Effector memory CD8-positive, alpha-beta T cell (primary cell): ENCODE data around the gene SARNP.

Experiments used
- ATAC-seq: fragments of 150-1000 bp; cut with Tn5 transposase; replicated peaks from 2 replicates; pipeline ENCODE4 v1.10.0; 2021; ENCODE audit warnings: mild to moderate bottlenecking, moderate library complexity
- DNase-seq, 3 experiments: peaks; one replicate each; pipeline ENCODE4 v3.0.0; 2021
- H3K27ac Mint-ChIP-seq, 2 donors: one replicate each; pipeline ENCODE4 v1.8.0; 2022; ENCODE audit warnings: mild to moderate bottlenecking in 2 of 2, mixed read lengths in 2 of 2, moderate library complexity in 2 of 2
- H3K27me3 Mint-ChIP-seq, 2 donors: one replicate each; pipeline ENCODE4 v1.8.0; 2022; ENCODE audit warnings: mixed read lengths in 2 of 2
- H3K36me3 Mint-ChIP-seq: one replicate; pipeline ENCODE4 v1.8.0; 2022; ENCODE audit warnings: mild to moderate bottlenecking, moderate library complexity, mixed read lengths; ENCODE audit not compliant: insufficient read depth
- H3K4me1 Mint-ChIP-seq, 2 donors: one replicate each; pipeline ENCODE4 v1.8.0; 2022; ENCODE audit warnings: low read depth in 2 of 2, mixed read lengths in 2 of 2
- H3K4me3 Mint-ChIP-seq, 2 donors: one replicate each; pipeline ENCODE4 v1.8.0; 2022; ENCODE audit warnings: mild to moderate bottlenecking in 2 of 2, mixed read lengths in 2 of 2, moderate library complexity in 2 of 2
- H3K9me3 Mint-ChIP-seq, 2 donors: one replicate each; pipeline ENCODE4 v1.8.0; 2022; ENCODE audit warnings: mixed read lengths in 2 of 2

The SARNP gene

GRCh38 chr12:55728186-55728938 is 89.2 kb downstream of the SARNP start:
- Mint-ChIP-seq H3K36me3 (peaks cover 26% of the 10 kb centered on the region), H3K9me3 (no peaks in the 10 kb centered on the region), H3K4me1 (peaks cover 39 to 45% of the 10 kb centered on the region in 2 donors), H3K27me3 (no peaks in the 10 kb centered on the region), H3K4me3 (peak overlapping the region; percentile 88 to 90), H3K27ac (peak overlapping the region in 1 of 2 donors; percentile 84)
- ATAC-seq (peak; percentile 1), DNase-seq (no peak)

GRCh38 chr12:55727643-55728185 is 89.8 kb downstream of the SARNP start:
- Mint-ChIP-seq H3K4me3 (peak overlapping the region; percentile 88 to 90), H3K9me3 (no peaks in the 10 kb centered on the region), H3K27ac (peak overlapping the region; percentile 84 to 96), H3K36me3 (peaks cover 26% of the 10 kb centered on the region), H3K4me1 (peaks cover 39 to 45% of the 10 kb centered on the region in 2 donors), H3K27me3 (no peaks in the 10 kb centered on the region)
- ATAC-seq = no peak
- DNase-seq = no peak

GRCh38 chr12:55726971-55727370 is 90.6 kb downstream of the SARNP start:
- peaks cover 36 to 41% of the 10 kb centered on the region in 2 donors for H3K4me1 Mint-ChIP-seq
- peak overlapping the region; percentile 88 to 90 for H3K4me3 Mint-ChIP-seq
- peaks cover 26% of the 10 kb centered on the region for H3K36me3 Mint-ChIP-seq
- no peaks in the 10 kb centered on the region for H3K27me3 Mint-ChIP-seq
- DNase-seq (no peak), ATAC-seq (no peak)
- H3K27ac Mint-ChIP-seq = peak overlapping the region; percentile 84 to 96
- no peaks in the 10 kb centered on the region for H3K9me3 Mint-ChIP-seq

- H3K4me1 Mint-ChIP-seq = peaks cover 34 to 37% of the 10 kb centered on the region in 2 donors
These were observed 92.0 kb downstream of the SARNP start for GRCh38 chr12:55725556-55725955.

GRCh38 chr12:55724940-55725309 is 92.6 kb downstream of the SARNP start:
- Mint-ChIP-seq H3K27me3 (no peaks in the 10 kb centered on the region), H3K27ac (peak overlapping the region in 1 of 2 donors; percentile 13), H3K4me1 (peaks cover 27 to 30% of the 10 kb centered on the region in 2 donors), H3K9me3 (no peaks in the 10 kb centered on the region), H3K4me3 (no peak overlapping the region), H3K36me3 (peaks cover 26% of the 10 kb centered on the region)
- no peak for DNase-seq
- no peak for ATAC-seq

More at GRCh38 chr12:55725556-55725955, 92.0 kb downstream of the SARNP start:
- Mint-ChIP-seq H3K9me3 (no peaks in the 10 kb centered on the region), H3K36me3 (peaks cover 26% of the 10 kb centered on the region), H3K27ac (peak overlapping the region in 1 of 2 donors; percentile 96), H3K27me3 (no peaks in the 10 kb centered on the region), H3K4me3 (peak overlapping the region in 1 of 2 donors; percentile 4)
- no peak for DNase-seq
- no peak for ATAC-seq

DNA sequence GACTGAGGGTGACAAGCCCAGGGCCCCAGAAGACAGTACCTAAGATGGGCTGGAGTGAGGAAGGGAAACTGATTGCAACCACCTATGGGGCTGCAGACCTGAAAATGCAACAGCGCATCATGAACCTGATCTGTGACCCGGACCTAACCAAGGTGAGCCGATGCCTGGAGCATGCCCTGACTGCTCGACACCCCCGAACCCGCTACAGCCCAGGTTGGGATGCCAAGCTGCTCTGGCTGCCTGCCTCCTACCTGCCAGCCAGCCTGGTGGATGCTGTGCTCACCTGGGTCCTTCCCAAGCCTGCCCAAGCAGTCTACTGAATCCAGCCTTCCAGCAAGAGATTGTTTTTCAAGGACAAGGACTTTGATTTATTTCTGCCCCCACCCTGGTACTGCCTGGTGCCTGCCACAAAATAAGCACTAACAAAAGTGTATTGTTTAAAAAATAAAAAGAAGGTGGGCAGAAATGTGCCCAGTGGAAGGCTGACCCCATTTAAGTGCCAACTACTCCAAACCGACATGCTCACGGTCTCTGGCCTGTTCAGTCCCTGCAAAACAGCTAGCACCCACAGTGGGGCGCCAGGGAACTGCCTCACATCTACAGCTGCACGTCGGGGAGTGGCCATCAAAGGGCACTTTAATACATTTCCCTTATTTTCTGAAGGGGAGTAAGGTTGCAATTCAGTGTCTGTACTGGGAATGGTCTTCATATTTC is 93.1 kb downstream of the SARNP start:
- DNase-seq (peak; percentile 57 to 68 (median 58)), ATAC-seq (peak; percentile 48)
- peaks cover 22% of the 10 kb centered on the region for H3K36me3 Mint-ChIP-seq
- no peaks in the 10 kb centered on the region for H3K9me3 Mint-ChIP-seq
- H3K27ac Mint-ChIP-seq = peak overlapping the region in 1 of 2 donors; percentile 74
- H3K4me1 Mint-ChIP-seq = peaks cover 22 to 25% of the 10 kb centered on the region in 2 donors
- no peak overlapping the region for H3K4me3 Mint-ChIP-seq
- no peaks in the 10 kb centered on the region for H3K27me3 Mint-ChIP-seq

DNA sequence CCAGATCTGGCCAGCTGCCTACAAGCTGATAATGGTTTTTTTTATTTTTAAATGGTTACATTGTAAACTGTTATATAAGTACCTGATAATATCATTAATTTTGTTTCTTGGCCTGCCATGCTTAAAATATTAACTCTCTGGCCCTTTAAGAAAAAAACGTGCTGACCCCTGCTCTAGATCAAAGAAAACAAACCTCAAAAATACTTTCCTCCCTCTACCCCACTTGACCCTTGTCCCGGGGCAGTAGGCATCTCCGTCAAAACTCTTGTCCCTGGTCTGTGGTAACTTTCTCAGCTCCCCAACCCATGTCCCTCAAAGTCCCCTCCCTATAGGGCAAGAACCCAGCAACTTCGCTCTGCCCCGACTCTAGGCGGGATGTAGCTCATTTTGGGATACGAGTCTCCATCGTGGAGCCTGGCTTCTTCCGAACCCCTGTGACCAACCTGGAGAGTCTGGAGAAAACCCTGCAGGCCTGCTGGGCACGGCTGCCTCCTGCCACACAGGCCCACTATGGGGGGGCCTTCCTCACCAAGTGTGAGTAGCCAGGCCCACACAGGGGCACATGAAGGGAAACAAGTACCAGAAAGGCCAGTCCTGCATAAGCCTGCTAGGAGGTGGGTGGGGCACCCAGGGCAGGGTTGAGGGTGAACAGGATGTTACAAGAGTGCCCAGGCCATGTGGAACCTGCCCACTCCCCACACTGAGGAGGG is 93.9 kb downstream of the SARNP start:
- ATAC-seq = no peak
- Mint-ChIP-seq H3K4me3 (no peak overlapping the region), H3K27ac (peak overlapping the region in 1 of 2 donors; percentile 74), H3K36me3 (peaks cover 17% of the 10 kb centered on the region), H3K27me3 (no peaks in the 10 kb centered on the region), H3K4me1 (peaks cover 22 to 23% of the 10 kb centered on the region in 2 donors), H3K9me3 (no peaks in the 10 kb centered on the region)
- DNase-seq = no peak

DNA sequence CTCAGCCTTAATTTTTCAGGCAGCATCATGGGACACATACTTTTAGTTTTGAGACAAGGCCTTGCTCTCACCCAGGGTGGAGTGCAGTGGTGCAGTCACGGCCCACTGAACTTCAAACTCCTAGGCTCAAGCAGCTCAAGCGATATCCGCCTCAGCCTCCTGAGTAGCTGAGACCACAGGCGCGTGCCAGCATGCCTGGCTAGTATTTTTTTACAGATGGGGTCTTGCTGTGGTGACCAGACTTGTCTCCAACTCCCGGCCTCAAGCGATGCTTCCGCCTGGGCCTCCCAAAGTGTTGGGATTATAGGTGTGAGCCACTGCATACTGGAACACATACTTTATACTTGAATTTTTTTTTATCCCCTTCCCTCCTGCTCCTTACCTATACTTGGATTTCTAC is 94.6 kb downstream of the SARNP start:
- peaks cover 17% of the 10 kb centered on the region for H3K36me3 Mint-ChIP-seq
- DNase-seq = no peak
- H3K4me3 Mint-ChIP-seq = no peak overlapping the region
- no peaks in the 10 kb centered on the region for H3K27me3 Mint-ChIP-seq
- no peak overlapping the region for H3K27ac Mint-ChIP-seq
- ATAC-seq = no peak
- no peaks in the 10 kb centered on the region for H3K9me3 Mint-ChIP-seq
- H3K4me1 Mint-ChIP-seq = peaks cover 20 to 27% of the 10 kb centered on the region in 2 donors

DNA sequence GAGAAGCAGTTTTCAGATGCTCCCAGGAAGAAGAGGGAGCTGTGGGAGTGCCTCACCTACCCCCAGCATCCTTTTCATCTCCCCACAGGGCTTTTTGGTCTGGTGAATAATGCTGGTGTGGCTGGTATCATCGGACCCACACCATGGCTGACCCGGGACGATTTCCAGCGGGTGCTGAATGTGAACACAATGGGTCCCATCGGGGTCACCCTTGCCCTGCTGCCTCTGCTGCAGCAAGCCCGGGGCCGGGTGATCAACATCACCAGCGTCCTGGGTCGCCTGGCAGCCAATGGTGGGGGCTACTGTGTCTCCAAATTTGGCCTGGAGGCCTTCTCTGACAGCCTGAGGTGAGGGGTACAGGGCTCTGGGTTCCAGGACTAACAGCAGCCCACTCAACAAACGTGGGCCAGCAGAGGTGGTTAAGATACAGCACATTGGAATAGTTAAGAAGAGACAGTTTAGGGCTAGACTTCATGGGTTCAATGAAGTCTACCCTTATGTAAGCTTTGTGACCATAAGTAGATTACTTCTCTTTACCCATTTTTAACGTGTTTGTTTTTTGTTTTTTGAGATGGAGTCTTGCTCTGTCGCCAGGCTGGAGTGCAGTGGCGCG is 95.8 kb downstream of the SARNP start:
- H3K27me3 Mint-ChIP-seq = no peaks in the 10 kb centered on the region
- no peak overlapping the region for H3K27ac Mint-ChIP-seq
- no peak for ATAC-seq
- no peak overlapping the region for H3K4me3 Mint-ChIP-seq
- peaks cover 16 to 26% of the 10 kb centered on the region in 2 donors for H3K4me1 Mint-ChIP-seq
- DNase-seq = no peak
- peaks cover 16% of the 10 kb centered on the region for H3K36me3 Mint-ChIP-seq
- H3K9me3 Mint-ChIP-seq = no peaks in the 10 kb centered on the region

- peaks cover 16% of the 10 kb centered on the region for H3K36me3 Mint-ChIP-seq
- H3K4me3 Mint-ChIP-seq = no peak overlapping the region
- H3K4me1 Mint-ChIP-seq = peaks cover 16 to 27% of the 10 kb centered on the region in 2 donors
- H3K9me3 Mint-ChIP-seq = no peaks in the 10 kb centered on the region
- DNase-seq (no peak), ATAC-seq (no peak)
- no peak overlapping the region for H3K27ac Mint-ChIP-seq
- H3K27me3 Mint-ChIP-seq = no peaks in the 10 kb centered on the region
These were observed 96.6 kb downstream of the SARNP start for GRCh38 chr12:55720894-55721444.

GRCh38 chr12:55720071-55720564 is 97.4 kb downstream of the SARNP start, which contains the start of gene RDH5:
RDH5 (plus strand) TSS chr12:55720393; CDS start chr12:55721185, 792 bp downstream.
- Mint-ChIP-seq H3K4me1 (peaks cover 23 to 29% of the 10 kb centered on the region in 2 donors), H3K36me3 (peaks cover 16% of the 10 kb centered on the region), H3K27me3 (no peaks in the 10 kb centered on the region), H3K9me3 (peaks cover 0 to 1% of the 10 kb centered on the region in 2 donors), H3K4me3 (no peak within 1 kb of the TSS), H3K27ac (no peak within 1 kb of the TSS)
- no peak for ATAC-seq
- DNase-seq = no peak

DNA sequence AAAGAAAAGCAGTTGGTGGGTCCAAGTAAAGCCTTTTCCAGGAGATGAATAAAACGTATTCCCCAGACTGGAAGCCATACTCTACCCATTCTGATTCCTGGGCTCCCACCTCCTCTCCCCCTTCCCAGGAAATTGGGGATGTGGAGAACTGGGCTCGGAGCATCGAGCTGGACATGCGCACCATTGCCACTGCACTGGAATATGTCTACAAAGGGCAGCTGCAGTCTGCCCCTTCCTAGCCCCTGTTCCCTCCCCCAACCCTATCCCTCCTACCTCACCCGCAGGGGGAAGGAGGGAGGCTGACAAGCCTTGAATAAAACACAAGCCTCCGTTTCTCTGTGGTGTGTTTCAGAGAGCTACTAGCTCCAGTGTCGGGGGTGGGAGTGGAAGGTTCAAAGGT is 98.2 kb downstream of the SARNP start:
- peaks cover 18 to 24% of the 10 kb centered on the region in 2 donors for H3K4me1 Mint-ChIP-seq
- no peak overlapping the region for H3K27ac Mint-ChIP-seq
- no peaks in the 10 kb centered on the region for H3K27me3 Mint-ChIP-seq
- no peak overlapping the region for H3K4me3 Mint-ChIP-seq
- DNase-seq (no peak), ATAC-seq (no peak)
- peaks cover 0 to 1% of the 10 kb centered on the region in 2 donors for H3K9me3 Mint-ChIP-seq
- H3K36me3 Mint-ChIP-seq = peaks cover 19% of the 10 kb centered on the region
